Stimulated activated CD4-positive, alpha-beta T cell treated with anti-CD3 and anti-CD28 coated beads, Interleukin-2, amount 100 ng/mL, for 48 hours (primary cell): ENCODE data around the gene MKS1.

Experiments used
- DNase-seq, 2 donors: peaks; one replicate each; pipeline ENCODE4 v3.0.0-alpha.2; 2020

MKS1 gene

DNA sequence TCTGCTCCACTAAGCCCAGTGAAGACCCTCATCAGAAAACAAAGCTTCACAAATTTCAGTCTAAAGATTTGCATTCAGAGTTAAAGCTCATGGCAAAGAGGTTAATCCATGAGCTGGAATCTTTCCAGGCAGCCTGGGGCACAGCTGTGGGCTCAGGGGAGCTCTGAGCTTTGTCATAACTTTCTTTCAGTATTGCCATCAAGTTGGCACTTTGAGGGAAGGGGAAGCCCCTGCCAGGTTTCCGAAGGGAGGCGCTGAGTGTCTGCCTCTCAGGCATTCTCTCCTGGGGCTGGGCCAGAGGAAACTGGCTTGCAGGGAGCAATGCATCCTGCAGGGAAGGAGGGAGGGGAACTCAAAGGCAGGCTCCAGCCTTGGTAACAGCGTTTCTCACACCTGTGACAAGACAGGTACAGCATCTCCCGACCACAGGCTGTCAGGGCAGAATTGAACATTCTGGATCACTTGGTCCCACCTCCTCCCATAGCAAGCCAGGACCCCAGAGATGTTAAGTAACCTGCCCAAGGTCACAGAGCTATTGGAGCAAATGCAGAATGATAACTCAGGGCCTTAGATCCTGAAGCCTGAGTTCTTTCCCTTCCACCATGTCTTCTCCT is 23.2 kb upstream of the MKS1 start:
- DNase-seq, result peak in 1 of 2 donors; percentile 30

DNA sequence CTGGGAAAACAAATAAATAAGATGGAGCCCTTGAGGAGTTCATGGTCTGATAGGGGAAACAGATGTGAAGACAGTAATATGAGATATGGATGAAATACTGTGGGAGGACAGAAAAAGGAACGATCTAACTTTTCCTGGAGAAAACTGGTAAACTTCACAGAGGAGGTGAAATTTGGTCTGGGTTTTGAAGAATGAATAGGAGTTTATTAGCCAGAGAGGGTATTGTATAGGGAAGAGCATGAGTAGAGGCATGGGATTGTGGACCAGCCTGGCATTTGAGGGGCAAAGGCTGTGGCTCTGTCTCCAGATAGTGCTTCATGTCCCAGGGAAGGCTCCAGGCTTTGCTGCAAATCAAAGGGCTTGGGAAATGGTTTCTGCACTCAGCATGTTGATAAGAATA is 20.9 kb upstream of the MKS1 start:
- DNase-seq, result no peak

DNA sequence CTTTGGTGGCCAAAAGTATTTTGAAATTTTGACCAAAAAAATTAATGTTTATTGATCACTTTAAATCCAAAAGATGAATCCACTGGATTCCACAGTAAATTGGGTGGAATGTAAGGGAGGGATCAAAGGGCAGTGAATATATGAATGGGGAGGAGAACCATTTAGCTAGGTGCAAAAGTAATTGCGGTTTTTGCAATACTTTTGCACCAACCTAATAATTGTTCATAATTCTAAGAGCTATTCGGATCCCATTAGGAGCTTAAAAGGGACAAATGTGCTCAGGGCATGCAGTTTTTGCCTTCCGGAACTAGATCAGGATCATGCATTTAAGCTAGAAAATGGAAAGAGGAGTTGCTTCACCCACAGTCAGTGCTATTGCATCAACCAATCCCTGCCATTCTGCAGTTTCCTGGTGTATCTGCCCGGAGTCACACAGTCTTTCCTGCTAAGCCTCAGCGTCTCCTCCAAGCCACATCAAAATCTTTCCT is 19.1 kb upstream of the MKS1 start, which contains the start of gene LPO:
LPO (plus strand) TSS at position 438 of the 488 bp plus-strand sequence. CDS start 4,396 bp downstream, outside the sequence.
- DNase-seq, result no peak

- no peak for DNase-seq
Measured at GRCh38 chr17:58236394-58236793, 17.3 kb upstream of the MKS1 start.

GRCh38 chr17:58235821-58236220 is 16.8 kb upstream of the MKS1 start:
- DNase-seq, result no peak

DNA sequence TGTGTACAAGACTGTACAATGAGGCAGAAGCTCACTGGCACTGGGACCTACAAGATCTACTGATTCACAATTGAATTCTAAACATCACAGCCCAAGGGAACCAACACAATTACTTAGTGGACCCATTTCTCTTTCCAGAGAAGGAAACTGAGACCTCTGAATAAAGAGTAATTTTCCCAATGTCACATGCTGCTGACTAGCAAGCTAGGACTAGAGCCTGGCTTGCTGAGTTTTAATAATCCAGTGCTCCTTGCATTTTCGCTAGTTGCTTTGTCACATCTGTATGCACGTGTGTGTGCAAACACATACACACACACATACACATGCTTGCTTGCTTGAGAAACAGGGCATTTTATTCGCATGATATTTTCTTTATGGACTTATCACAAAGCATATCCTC is 15.5 kb upstream of the MKS1 start:
- DNase-seq, result no peak

- no peak for DNase-seq
Measured at GRCh38 chr17:58233543-58233942, 14.5 kb upstream of the MKS1 start.

- peak in 1 of 2 donors; percentile 23 for DNase-seq
Measured at GRCh38 chr17:58232707-58233156, 13.7 kb upstream of the MKS1 start.

DNA sequence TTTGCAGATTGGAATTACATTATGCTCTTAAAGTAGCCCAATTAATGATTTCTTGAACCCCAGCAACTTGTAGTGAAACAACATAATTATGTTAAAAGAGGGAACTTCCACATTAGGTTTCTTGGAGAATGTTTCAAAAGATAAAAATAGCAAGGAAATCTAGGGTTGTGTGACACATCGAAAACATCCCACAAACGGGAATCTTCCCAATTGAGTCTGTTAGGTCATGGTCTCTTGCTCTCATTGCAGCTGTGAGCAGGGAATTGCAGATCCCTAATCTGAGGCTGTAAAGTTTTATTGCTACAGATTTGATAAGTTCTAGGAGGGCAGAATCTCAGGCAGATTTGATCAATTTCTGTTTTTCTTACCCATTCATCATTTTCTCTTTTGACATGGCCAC is 12.6 kb upstream of the MKS1 start:
- no peak for DNase-seq

- DNase-seq, result no peak
Measured at GRCh38 chr17:58229881-58230280, 10.8 kb upstream of the MKS1 start.

- no peak for DNase-seq
Measured at GRCh38 chr17:58229384-58229783, 10.3 kb upstream of the MKS1 start.

DNA sequence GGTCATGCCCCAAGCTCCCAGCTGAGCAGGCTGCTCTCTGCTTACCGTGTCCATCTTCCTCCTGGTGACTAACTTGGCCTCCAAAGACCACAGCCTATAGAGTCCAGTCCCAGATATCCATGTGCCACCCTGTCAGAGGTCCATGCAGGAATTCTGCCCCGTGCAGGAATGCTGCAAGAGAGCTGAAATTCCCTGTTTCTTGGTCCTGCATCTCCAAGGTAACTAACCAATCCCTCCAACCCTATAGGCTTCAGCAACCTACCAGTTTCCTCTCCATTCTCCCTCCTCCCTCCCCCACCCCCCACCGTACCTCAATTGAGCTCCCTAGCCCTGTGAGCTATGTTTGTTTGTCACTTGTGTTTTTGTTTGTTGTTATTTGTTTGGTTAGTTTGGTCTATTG is 9.6 kb upstream of the MKS1 start:
- no peak for DNase-seq

DNA sequence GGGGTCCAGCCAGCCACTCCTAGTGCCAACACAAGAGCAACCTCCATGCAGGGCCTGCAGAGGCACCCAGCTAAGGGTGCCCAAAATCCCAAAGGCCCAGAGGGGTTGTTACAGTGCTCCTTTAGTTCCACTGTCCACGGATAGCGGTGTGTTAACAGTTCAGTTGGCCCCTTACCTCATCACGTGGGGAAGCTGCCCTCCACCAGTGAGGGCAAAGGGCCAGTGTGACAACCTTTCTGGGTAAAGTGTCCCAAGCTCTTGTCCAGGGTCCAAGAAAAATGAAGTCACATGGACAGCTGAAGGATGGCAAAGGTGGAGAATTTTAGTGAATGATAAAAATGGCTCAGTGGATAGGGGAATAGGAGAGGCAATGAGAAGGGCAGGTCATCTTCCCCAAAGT is 8.7 kb upstream of the MKS1 start:
- DNase-seq, result no peak

DNA sequence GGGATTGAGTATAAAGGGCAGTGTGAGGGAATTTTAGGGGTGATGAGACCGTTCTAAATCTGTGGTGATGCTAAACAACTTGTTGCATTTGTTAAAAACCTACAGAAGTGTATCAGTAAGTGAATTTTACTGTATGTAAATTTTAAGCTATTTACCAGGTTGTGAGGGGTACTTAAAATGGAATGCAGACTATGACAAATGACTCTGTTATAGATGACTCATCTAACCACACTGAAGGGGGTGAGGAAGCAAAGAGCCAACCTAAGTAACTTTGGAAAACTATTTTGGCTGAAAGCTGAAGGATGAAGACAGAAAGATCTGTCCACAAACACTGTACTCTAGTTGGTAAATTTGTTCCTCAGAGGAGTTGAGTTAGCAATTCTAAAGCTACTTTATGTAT is 5.3 kb upstream of the MKS1 start:
- DNase-seq, result no peak

GRCh38 chr17:58219789-58220183 is 731 bp upstream of the MKS1 start:
- DNase-seq, result no peak

GRCh38 chr17:58217766-58218165 is 1.3 kb downstream of the MKS1 start:
- DNase-seq, result no peak

- DNase-seq, result no peak
Measured at GRCh38 chr17:58215685-58216084, 3.4 kb downstream of the MKS1 start.

GRCh38 chr17:58210922-58211321 is 8.1 kb downstream of the MKS1 start:
- DNase-seq, result no peak

- DNase-seq, result no peak
Measured at GRCh38 chr17:58208344-58208743, 10.7 kb downstream of the MKS1 start.

GRCh38 chr17:58207451-58207850 is 11.6 kb downstream of the MKS1 start:
- no peak for DNase-seq

GRCh38 chr17:58205936-58206335 is 13.1 kb downstream of the MKS1 start:
- DNase-seq, result no peak

DNA sequence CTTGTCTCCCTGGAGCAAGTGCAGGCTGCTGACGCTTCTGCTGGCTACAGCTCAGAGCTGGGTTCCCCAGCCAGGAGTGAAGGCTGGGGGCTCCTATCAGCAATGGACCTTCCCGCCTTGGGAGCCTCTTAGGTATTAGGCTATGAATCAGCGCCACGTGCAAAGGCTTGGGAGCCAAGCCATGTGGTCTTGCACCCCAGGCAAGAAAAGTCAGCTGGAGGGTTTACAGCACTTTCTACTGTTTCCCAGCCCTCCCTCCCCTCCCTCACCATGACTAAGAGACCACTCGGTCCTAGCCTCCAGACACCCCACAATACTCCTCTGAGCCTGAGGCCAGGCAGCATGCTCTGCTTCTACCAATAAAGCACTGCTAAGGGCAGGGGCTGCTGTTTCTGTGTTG is 14.3 kb downstream of the MKS1 start:
- no peak for DNase-seq

DNA sequence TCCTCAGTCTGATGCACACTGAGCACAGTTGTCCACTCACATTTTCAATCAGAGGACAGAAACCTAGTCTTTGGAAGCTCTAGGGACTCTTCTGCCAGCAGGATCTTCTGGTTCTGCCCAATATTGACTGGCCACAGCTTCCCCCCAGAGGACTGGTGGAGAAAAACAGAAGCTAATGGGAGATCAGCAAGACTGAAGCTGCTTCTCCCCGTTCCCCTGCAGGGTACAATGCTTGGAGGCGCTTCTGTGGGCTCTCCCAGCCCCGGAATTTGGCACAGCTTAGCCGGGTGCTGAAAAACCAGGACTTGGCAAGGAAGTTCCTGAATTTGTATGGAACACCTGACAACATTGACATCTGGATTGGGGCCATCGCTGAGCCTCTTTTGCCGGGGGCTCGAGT is 16.2 kb downstream of the MKS1 start:
- no peak for DNase-seq

DNA sequence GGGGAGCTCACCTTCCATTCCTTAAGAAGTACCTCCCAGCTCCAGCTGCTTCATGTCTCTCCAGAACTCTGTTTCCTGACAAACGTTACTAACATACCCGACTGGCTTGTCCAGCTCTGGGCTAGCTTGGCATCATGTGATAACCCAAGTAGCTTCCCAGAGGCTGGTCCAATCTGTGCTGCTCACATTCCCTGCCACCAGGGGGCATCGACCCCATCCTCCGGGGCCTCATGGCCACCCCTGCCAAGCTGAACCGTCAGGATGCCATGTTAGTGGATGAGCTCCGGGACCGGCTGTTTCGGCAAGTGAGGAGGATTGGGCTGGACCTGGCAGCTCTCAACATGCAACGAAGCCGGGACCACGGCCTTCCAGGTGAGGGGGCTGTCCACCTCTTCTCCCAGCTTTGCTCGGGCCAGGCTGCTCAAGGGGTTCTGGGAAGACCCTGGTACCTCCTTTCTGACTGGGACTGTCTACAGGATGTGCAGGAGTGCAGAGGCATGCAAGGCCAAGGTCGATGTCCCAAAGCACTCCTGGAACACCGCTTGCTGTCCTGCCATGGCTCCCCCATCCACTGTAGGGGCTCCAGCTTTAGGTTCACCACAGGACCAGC is 18.9 kb downstream of the MKS1 start:
- peak; percentile 60 to 63 for DNase-seq

DNA sequence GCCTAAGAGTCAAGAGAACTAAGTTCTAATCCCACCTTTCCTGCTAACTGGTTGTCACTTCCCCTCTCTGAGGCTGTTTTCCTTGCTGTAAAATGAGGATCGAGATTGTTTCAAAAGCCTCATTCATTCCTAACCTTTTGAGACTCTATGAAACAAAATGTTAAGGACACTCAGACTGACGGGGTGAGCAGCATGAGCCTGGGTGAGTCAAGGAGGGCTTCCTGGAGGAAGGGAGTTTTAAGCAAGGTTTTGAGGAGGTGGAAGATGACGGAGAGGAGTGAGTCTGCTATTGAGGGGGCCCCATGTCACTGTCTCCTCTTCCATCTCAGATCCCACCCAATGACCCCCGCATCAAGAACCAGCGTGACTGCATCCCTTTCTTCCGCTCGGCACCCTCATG is 22.4 kb downstream of the MKS1 start:
- DNase-seq, result no peak
